ENCODE data around the gene GNA12. TPM values are rescaled to one million over a fixed set of nuclear protein-coding genes. Genes with fewer than 3 reads are reported as not detected.

GNA12 gene
- polyA plus RNA-seq, 1 of the 3 experiments (the other 2 are of a cell fraction): 64.8 TPM

DNA sequence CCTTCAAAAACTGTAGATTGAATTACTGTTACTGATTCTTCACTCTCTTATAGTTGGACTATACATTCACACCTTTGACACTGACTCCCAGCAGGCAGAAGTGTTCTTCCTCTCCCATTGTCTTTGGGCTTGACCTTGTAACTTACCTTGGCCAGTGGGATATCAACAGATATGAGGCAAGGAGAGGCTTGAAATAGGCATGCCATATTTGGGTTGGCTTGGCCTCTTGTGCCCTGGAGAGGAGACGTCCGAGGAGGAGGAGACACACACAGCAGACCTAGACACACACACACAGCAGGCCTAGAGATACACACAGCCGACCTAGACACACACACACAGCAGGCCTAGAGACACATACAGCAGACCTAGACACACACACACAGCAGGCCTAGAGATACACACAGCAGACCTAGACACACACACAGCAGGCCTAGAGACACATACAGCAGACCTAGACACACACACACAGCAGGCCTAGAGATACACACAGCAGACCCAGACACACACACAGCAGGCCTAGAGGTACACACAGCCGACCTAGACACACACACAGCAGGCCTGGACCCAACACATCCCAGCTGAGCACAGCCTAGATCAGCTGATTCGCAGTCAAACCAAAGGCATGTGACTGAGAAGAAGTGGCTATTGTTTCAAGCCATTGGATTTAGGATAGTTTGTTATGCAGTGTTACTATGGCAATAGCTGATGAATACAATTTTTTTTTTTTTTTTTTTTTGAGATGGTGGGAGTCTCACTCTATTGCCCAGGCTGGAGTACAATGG, 12.5 kb upstream of the GNA12 start:
- H3K4me1 ChIP-seq (ENCODE audit: control insufficient read depth in 1 of 2, insufficient read depth in 2 of 2, low read depth in 1 of 2, low read length in 1 of 2): peaks cover 0 to 3% of the 10 kb centered on the region in 2 experiments; a peak in 1 of 4 replicates
- H3K36me3 ChIP-seq (replicated peaks in 1 of 2; ENCODE audit: control insufficient read depth in 1 of 2, insufficient read depth in 2 of 2, low read length in 1 of 2): no peaks in the 10 kb centered on the region
- no peak overlapping the region for H3K4me3 ChIP-seq (ENCODE audit: low read depth in 2 of 2, low read length in 1 of 2)
- CTCF ChIA-PET: interaction anchor here (1.0 to 5.2 kb wide), 2 partner anchors 9 to 298 kb away, joined by 3 to 29 read pairs; no protein-coding TSS in a partner anchor
- no peak overlapping the region for H3K4me2 ChIP-seq
- H3F3A ChIP-seq (replicated peaks; ENCODE audit: insufficient read depth): no peaks in the 10 kb centered on the region
- no peak for TF ChIP-seq MXI1 (IDR thresholded peaks at IDR 0.05; ENCODE audit: low read depth, low read length)
- TF ChIP-seq POLR2AphosphoS5 (IDR thresholded peaks at IDR 0.05; ENCODE audit: low read depth, low read length): no peak
- no peaks in the 10 kb centered on the region for H4K20me1 ChIP-seq (ENCODE audit: insufficient read depth)
- H3K79me2 ChIP-seq (ENCODE audit: insufficient read depth): no peaks in the 10 kb centered on the region
- DNase-seq: no peak
- H3K27me3 ChIP-seq (ENCODE audit: insufficient read depth): no peaks in the 10 kb centered on the region
- POLR2A ChIA-PET: no interaction called here
- no peaks in the 10 kb centered on the region for H3K9me3 ChIP-seq
- H3K27ac ChIP-seq (ENCODE audit: low read depth in 2 of 2, low read length in 1 of 2): no peak overlapping the region
- H3K9me2 ChIP-seq: no peaks in the 10 kb centered on the region
- H2AFZ ChIP-seq (ENCODE audit: low read depth): no peak overlapping the region
- WGBS (ENCODE audit: low lambda C conversion rate): 83% methylated on average over 5 of the region's 5 CpGs
- H3K9ac ChIP-seq: no peak overlapping the region

DNA sequence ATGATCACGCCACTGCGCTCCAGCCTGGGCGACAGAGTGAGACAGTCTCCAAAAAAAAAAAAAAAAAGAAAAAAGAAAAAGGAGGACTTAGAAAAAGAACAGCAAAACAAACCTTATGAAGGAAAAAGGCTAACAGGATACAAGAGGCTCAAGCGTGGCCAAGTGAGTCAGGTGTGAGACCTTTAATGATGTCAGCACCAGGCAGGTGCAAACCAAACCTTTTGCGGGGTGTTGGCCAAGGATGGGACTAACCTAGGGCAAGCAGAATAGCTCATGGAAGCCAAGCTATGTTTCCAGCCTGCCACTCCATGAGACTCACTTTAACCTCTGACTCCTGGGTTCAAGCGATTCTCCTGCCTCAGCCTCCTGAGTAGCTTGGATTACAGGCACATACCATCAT, 11.3 kb upstream of the GNA12 start:
- Histone ChIP-seq H3F3A (replicated peaks; ENCODE audit: insufficient read depth) (no peaks in the 10 kb centered on the region), H3K9ac (no peak overlapping the region), H4K20me1 (ENCODE audit: insufficient read depth) (no peaks in the 10 kb centered on the region), H3K4me2 (no peak overlapping the region), H3K27ac (ENCODE audit: low read depth in 2 of 2, low read length in 1 of 2) (no peak overlapping the region), H3K4me3 (ENCODE audit: low read depth in 2 of 2, low read length in 1 of 2) (no peak overlapping the region), H3K36me3 (replicated peaks in 1 of 2; ENCODE audit: control insufficient read depth in 1 of 2, insufficient read depth in 2 of 2, low read length in 1 of 2) (no peaks in the 10 kb centered on the region), H3K9me3 (no peaks in the 10 kb centered on the region), H3K4me1 (ENCODE audit: control insufficient read depth in 1 of 2, insufficient read depth in 2 of 2, low read depth in 1 of 2, low read length in 1 of 2) (no peaks in the 10 kb centered on the region), H3K27me3 (ENCODE audit: insufficient read depth) (no peaks in the 10 kb centered on the region), H3K79me2 (ENCODE audit: insufficient read depth) (no peaks in the 10 kb centered on the region), H3K9me2 (no peaks in the 10 kb centered on the region), H2AFZ (ENCODE audit: low read depth) (no peak overlapping the region)
- TF ChIP-seq RXRA (IDR thresholded peaks at IDR 0.05; ENCODE audit: borderline replicate concordance, low read depth) (no peak), NRF1 (IDR thresholded peaks at IDR 0.05; ENCODE audit: low read depth, low read length) (no peak), TEAD4 (IDR thresholded peaks at IDR 0.05; ENCODE audit: borderline replicate concordance, insufficient read depth) (no peak), TAF1 (IDR thresholded peaks at IDR 0.05; ENCODE audit: borderline replicate concordance, low read depth, low read length) (no peak), RFX5 (IDR thresholded peaks at IDR 0.05; ENCODE audit: low read length) (no peak), FOXM1 (IDR thresholded peaks at IDR 0.05; ENCODE audit: low read depth) (no peak), RCOR1 (IDR thresholded peaks at IDR 0.05; ENCODE audit: low read length) (no peak), EZH2phosphoT487 (IDR thresholded peaks at IDR 0.05; ENCODE audit: borderline replicate concordance, low read depth) (no peak), RAD21 (IDR thresholded peaks at IDR 0.05; ENCODE audit: low read length) (no peak), FOXJ3 (CRISPR knock-in tag; IDR thresholded peaks at IDR 0.05) (no peak), CHD2 (IDR thresholded peaks at IDR 0.05; ENCODE audit: low read length, partially characterized antibody) (no peak)
- TF ChIP-seq, protein P1, sequence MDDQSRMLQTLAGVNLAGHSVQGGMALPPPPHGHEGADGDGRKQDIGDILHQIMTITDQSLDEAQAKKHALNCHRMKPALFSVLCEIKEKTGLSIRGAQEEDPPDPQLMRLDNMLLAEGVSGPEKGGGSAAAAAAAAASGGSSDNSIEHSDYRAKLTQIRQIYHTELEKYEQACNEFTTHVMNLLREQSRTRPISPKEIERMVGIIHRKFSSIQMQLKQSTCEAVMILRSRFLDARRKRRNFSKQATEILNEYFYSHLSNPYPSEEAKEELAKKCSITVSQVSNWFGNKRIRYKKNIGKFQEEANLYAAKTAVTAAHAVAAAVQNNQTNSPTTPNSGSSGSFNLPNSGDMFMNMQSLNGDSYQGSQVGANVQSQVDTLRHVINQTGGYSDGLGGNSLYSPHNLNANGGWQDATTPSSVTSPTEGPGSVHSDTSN (IDR thresholded peaks at IDR 0.05): no peak
- TF ChIP-seq, protein P2, sequence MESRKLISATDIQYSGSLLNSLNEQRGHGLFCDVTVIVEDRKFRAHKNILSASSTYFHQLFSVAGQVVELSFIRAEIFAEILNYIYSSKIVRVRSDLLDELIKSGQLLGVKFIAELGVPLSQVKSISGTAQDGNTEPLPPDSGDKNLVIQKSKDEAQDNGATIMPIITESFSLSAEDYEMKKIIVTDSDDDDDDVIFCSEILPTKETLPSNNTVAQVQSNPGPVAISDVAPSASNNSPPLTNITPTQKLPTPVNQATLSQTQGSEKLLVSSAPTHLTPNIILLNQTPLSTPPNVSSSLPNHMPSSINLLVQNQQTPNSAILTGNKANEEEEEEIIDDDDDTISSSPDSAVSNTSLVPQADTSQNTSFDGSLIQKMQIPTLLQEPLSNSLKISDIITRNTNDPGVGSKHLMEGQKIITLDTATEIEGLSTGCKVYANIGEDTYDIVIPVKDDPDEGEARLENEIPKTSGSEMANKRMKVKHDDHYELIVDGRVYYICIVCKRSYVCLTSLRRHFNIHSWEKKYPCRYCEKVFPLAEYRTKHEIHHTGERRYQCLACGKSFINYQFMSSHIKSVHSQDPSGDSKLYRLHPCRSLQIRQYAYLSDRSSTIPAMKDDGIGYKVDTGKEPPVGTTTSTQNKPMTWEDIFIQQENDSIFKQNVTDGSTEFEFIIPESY (IDR thresholded peaks at IDR 0.05; ENCODE audit: borderline replicate concordance, low read depth): no peak
- TF ChIP-seq, protein P3, sequence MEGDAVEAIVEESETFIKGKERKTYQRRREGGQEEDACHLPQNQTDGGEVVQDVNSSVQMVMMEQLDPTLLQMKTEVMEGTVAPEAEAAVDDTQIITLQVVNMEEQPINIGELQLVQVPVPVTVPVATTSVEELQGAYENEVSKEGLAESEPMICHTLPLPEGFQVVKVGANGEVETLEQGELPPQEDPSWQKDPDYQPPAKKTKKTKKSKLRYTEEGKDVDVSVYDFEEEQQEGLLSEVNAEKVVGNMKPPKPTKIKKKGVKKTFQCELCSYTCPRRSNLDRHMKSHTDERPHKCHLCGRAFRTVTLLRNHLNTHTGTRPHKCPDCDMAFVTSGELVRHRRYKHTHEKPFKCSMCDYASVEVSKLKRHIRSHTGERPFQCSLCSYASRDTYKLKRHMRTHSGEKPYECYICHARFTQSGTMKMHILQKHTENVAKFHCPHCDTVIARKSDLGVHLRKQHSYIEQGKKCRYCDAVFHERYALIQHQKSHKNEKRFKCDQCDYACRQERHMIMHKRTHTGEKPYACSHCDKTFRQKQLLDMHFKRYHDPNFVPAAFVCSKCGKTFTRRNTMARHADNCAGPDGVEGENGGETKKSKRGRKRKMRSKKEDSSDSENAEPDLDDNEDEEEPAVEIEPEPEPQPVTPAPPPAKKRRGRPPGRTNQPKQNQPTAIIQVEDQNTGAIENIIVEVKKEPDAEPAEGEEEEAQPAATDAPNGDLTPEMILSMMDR (IDR thresholded peaks at IDR 0.05): no peak
- TF ChIP-seq, protein P4, sequence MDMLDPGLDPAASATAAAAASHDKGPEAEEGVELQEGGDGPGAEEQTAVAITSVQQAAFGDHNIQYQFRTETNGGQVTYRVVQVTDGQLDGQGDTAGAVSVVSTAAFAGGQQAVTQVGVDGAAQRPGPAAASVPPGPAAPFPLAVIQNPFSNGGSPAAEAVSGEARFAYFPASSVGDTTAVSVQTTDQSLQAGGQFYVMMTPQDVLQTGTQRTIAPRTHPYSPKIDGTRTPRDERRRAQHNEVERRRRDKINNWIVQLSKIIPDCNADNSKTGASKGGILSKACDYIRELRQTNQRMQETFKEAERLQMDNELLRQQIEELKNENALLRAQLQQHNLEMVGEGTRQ (IDR thresholded peaks at IDR 0.05; ENCODE audit: borderline replicate concordance, low read depth, low read length): no peak
- DNase-seq: no peak
- WGBS (ENCODE audit: low lambda C conversion rate): 95% methylated on average over 6 of the region's 6 CpGs
- ChIA-PET POLR2A (interaction anchor here (0.6 kb wide), 1 partner anchor 282 kb away, joined by 4 read pairs; no protein-coding TSS in a partner anchor), CTCF (interaction anchor here (5.2 kb wide), 1 partner anchor 10 kb away, joined by 29 read pairs; no protein-coding TSS in a partner anchor)
